Fibroblast of lung (primary cell): ENCODE results near the gene SPEM1. TPM values are rescaled to one million over a fixed set of nuclear protein-coding genes. Genes with fewer than 3 reads are reported as not detected.
A peak's percentile ranks its signal among the peaks of the same experiment; 100 is the strongest.

Experiments used
- DNase-seq, 2 donors: peaks; one replicate each; pipeline versions ENCODE4 v3.0.0 to v3.0.0-alpha.2; 2010; ENCODE audit warnings: low read depth in 2 of 2
- H2AFZ ChIP-seq: 2 replicates; pipeline ENCODE4 v1.5.1; 2012; ENCODE audit warnings: low read length, control low read depth, inconsistent platforms
- H3K27ac ChIP-seq: 2 replicates; pipeline ENCODE4 v1.5.1; 2011; ENCODE audit warnings: low read length, control low read depth; ENCODE audit not compliant: insufficient read depth
- H3K27me3 ChIP-seq: 2 replicates; pipeline ENCODE4 v1.5.1; 2011; ENCODE audit warnings: mild to moderate bottlenecking, low read length; ENCODE audit not compliant: control insufficient read depth, insufficient read depth
- H3K36me3 ChIP-seq: 2 replicates; pipeline ENCODE4 v1.5.1; 2011; ENCODE audit warnings: low read length; ENCODE audit not compliant: control insufficient read depth, insufficient read depth
- H3K4me1 ChIP-seq: 2 replicates; pipeline ENCODE4 v1.5.1; 2011; ENCODE audit warnings: low read length; ENCODE audit not compliant: control insufficient read depth, insufficient read depth; ENCODE audit errors: extremely low read depth
- H3K4me2 ChIP-seq: 2 replicates; pipeline ENCODE4 v1.5.1; 2011; ENCODE audit warnings: low read length, control low read depth; ENCODE audit not compliant: insufficient read depth; ENCODE audit errors: extremely low read depth
- H3K4me3 ChIP-seq, 4 experiments: fragments of 200-600 bp in 1 of 4; sonication (generic) in 1 of 4; replicated peaks in 1 of 4; 2 replicates each; pipeline ENCODE4 v1.5.1; 2011 to 2016; ENCODE audit warnings: low read length in 4 of 4, low read depth in 3 of 4, mild to moderate bottlenecking in 3 of 4, control low read depth in 2 of 4, inconsistent platforms in 1 of 4, mixed read lengths in 1 of 4; ENCODE audit not compliant: insufficient read depth in 1 of 4; ENCODE audit errors: control extremely low read depth in 1 of 4
- H3K79me2 ChIP-seq: 2 replicates; pipeline ENCODE4 v1.5.1; 2012; ENCODE audit warnings: mild to moderate bottlenecking, low read length, inconsistent platforms; ENCODE audit not compliant: control insufficient read depth, insufficient read depth
- H3K9ac ChIP-seq: 2 replicates; pipeline ENCODE4 v1.5.1; 2011; ENCODE audit warnings: mild to moderate bottlenecking, low read length, control low read depth; ENCODE audit not compliant: insufficient read depth
- H3K9me3 ChIP-seq: 2 replicates; pipeline ENCODE4 v1.5.1; 2012; ENCODE audit warnings: low read depth, low read length; ENCODE audit not compliant: control insufficient read depth, insufficient read depth
- H4K20me1 ChIP-seq: 2 replicates; pipeline ENCODE4 v1.5.1; 2011; ENCODE audit warnings: low read length; ENCODE audit not compliant: control insufficient read depth, insufficient read depth; ENCODE audit errors: extremely low read depth
- EZH2 ChIP-seq: IDR thresholded peaks from 2 replicates; pipeline ENCODE4 v1.5.1; 2012; ENCODE audit warnings: low read length, control low read depth, mild to moderate bottlenecking; ENCODE audit errors: missing control alignments
- polyA plus RNA-seq, 2 donors: library from polyadenylated mRNA; depleted of rRNA in 1 of 2; stranded (reverse) in 1 of 2; unstranded in 1 of 2; fragments of >200 nt; gene quantifications; 2 replicates each; pipeline ENCODE4 v1.2.1, GENCODE V29; 2011 to 2012; ENCODE audit warnings: missing spikeins in 1 of 2
- total RNA-seq: library from RNA; depleted of rRNA; stranded (reverse); fragments of >200 nt; gene quantifications from 2 replicates; pipeline ENCODE4 v1.2.1, GENCODE V29; 2014
- TF ChIP-seq, protein P1 (sequence below), 2 donors: IDR thresholded peaks in 1 of 2; conservative IDR thresholded peaks in 1 of 2; 1 replicate in 1 of 2; 2 replicates in 1 of 2; pipeline ENCODE4 v1.5.1; 2011 to 2012; ENCODE audit warnings: low read length in 2 of 2, control low read depth in 1 of 2, inconsistent platforms in 1 of 2, low read depth in 1 of 2, mild to moderate bottlenecking in 1 of 2

The SPEM1 gene
- total and polyA plus RNA-seq, 2 donors (not counting 1 experiment from before 2014, with no cell fraction given), result not detected

DNA sequence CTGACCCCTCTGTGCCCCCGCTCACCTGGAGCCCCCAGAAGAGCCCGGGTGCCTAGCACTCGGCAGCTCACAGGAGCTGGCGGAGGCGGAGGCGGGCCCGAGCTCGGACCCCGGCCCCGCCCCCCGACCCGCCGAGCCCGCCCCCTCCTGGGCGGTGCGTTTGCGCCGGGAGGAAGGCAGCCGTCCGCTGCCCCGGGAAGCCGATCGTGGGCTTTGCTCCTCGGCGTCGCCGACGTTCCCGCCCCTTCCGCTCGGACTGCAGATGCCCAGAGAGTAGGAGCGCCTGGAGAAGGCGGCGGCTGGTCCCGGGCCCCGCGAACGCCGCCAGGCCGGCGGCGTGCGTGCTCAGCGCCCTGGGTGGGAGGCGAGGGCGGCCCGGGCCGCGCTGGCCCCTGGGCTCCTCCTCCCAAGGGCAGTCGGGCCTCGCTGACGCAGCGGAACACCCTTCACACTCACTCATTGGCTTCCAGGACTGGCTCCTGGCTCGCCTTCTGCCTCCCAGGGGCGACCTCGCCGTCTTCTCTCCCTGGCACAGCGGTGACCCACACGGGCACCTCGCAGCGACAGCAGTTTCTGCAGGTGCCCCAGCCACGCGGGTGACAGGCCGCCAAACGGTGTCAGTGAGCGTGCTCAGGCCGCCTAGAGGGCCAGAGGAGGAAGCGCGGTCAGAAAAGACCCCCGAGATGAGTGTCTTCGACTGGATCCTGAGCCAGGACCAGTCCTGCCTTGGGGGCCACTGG lies 25.5 kb upstream of the SPEM1 start, which contains the start of gene PLSCR3:
TSS of gene PLSCR3 (minus strand) at position 74 of the 740 bp plus-strand sequence. CDS start 415 bp downstream, outside the sequence.
- Histone ChIP-seq H3K4me1 (peaks cover 3% of the 10 kb centered on the region), H3K79me2 (no peaks in the 10 kb centered on the region), H3K9ac (peak within 1 kb of the TSS; percentile 80), H4K20me1 (no peaks in the 10 kb centered on the region), H3K27ac (peak within 1 kb of the TSS; percentile 90), H3K4me2 (peak within 1 kb of the TSS; percentile 99), H2AFZ (peak within 1 kb of the TSS; percentile 83), H3K27me3 (no peaks in the 10 kb centered on the region), H3K9me3 (no peaks in the 10 kb centered on the region), H3K36me3 (peaks cover 13% of the 10 kb centered on the region), H3K4me3 (peak within 1 kb of the TSS; percentile 54 to 96 (median 80))
- peak; percentile 79 to 83 for DNase-seq
- no peak for TF ChIP-seq EZH2
- TF ChIP-seq, protein P1, sequence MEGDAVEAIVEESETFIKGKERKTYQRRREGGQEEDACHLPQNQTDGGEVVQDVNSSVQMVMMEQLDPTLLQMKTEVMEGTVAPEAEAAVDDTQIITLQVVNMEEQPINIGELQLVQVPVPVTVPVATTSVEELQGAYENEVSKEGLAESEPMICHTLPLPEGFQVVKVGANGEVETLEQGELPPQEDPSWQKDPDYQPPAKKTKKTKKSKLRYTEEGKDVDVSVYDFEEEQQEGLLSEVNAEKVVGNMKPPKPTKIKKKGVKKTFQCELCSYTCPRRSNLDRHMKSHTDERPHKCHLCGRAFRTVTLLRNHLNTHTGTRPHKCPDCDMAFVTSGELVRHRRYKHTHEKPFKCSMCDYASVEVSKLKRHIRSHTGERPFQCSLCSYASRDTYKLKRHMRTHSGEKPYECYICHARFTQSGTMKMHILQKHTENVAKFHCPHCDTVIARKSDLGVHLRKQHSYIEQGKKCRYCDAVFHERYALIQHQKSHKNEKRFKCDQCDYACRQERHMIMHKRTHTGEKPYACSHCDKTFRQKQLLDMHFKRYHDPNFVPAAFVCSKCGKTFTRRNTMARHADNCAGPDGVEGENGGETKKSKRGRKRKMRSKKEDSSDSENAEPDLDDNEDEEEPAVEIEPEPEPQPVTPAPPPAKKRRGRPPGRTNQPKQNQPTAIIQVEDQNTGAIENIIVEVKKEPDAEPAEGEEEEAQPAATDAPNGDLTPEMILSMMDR (conservative IDR thresholded peaks at IDR 0.05 in 1 of 2, IDR thresholded peaks at IDR 0.05 in 1 of 2; ENCODE audit: low read depth in 1 of 2, low read length in 2 of 2), result peak; percentile 34 to 49

DNA sequence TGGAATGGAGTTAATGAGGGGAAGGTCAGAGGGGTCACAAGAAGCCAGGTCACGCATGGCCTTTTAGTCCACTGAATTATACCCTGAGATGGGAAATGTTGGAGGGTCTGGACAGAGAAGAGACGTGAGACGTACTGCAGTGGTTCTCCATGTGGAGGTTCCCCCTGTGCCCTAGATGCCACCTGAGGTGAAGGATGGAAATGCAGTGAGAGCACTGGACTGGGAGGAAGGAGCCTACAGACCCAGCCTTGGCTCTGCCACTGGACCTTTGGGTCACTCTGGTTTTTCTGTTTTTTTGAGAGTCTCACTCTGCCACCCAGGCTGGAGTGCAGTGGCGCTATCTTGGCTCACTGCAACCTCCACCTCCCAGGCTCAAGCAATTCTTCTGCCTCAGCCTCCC lies 24.0 kb upstream of the SPEM1 start:
- H3K4me1 ChIP-seq, result peaks cover 3% of the 10 kb centered on the region
- no peak overlapping the region for H3K9ac ChIP-seq
- TF ChIP-seq, protein P1 (conservative IDR thresholded peaks at IDR 0.05 in 1 of 2, IDR thresholded peaks at IDR 0.05 in 1 of 2; ENCODE audit: low read depth in 1 of 2, low read length in 2 of 2), result no peak
- no peak for TF ChIP-seq EZH2
- H4K20me1 ChIP-seq, result no peaks in the 10 kb centered on the region
- no peak overlapping the region for H3K4me2 ChIP-seq
- DNase-seq, result no peak
- H3K9me3 ChIP-seq, result no peaks in the 10 kb centered on the region
- peaks cover 6% of the 10 kb centered on the region for H3K36me3 ChIP-seq
- no peaks in the 10 kb centered on the region for H3K79me2 ChIP-seq
- H3K27ac ChIP-seq, result no peak overlapping the region
- no peaks in the 10 kb centered on the region for H3K27me3 ChIP-seq
- no peak overlapping the region for H2AFZ ChIP-seq
- no peak overlapping the region for H3K4me3 ChIP-seq

DNA sequence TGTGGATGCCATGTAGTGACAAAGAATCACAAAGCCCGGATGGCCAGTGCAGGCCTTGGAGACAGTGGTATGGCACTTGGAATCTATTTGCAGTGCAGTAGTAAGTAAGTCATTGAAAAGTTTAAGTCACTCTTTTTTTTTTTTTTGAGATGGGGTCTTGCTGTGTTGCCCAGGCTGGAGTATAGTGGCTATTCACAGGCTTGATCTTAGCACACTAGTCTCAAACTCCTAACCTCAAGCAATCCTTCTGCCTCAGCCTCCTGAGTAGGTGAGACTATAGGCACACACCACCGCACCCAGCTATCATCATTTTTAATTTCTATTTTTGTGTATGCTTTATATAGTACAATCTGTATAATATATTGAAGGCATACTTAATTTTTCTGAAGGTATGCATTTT lies 21.5 kb upstream of the SPEM1 start:
- Histone ChIP-seq H3K4me1 (peaks cover 10% of the 10 kb centered on the region), H3K9ac (no peak overlapping the region), H3K36me3 (no peaks in the 10 kb centered on the region), H3K4me2 (no peak overlapping the region), H3K9me3 (no peaks in the 10 kb centered on the region), H3K27me3 (no peaks in the 10 kb centered on the region), H3K79me2 (no peaks in the 10 kb centered on the region), H4K20me1 (no peaks in the 10 kb centered on the region), H3K4me3 (no peak overlapping the region), H2AFZ (no peak overlapping the region), H3K27ac (no peak overlapping the region)
- no peak for TF ChIP-seq EZH2
- TF ChIP-seq, protein P1 (conservative IDR thresholded peaks at IDR 0.05 in 1 of 2, IDR thresholded peaks at IDR 0.05 in 1 of 2; ENCODE audit: low read depth in 1 of 2, low read length in 2 of 2), result no peak
- DNase-seq, result no peak
